Smooth muscle cell (in vitro differentiated cells): ENCODE data around the gene ADGRV1. TPM values are rescaled to one million over a fixed set of nuclear protein-coding genes. Genes with fewer than 3 reads are reported as not detected.
A peak's percentile ranks its signal among the peaks of the same experiment; 100 is the strongest.
"Not testable (repeated sequence)": the region's sequence is repeated elsewhere in the genome, so short reads cannot be mapped to it uniquely, and the experiment has no call there.

Experiments used
- DNase-seq: peaks from one replicate; lab custom pipeline; 2025; ENCODE audit not compliant: unreplicated experiment; lab: John Stamatoyannopoulos, UW
- H2AFZ ChIP-seq: fragments of 200-600 bp; sonication (generic); 2 replicates; pipeline ENCODE4 v1.6.0; 2016; ENCODE audit warnings: antibody characterized with exemption, low read depth, mild to moderate bottlenecking
- H3F3A ChIP-seq: fragments of 200-600 bp; sonication (generic); 2 replicates; pipeline ENCODE4 v1.6.0; 2017; ENCODE audit warnings: antibody characterized with exemption, low read depth
- H3K27ac ChIP-seq: fragments of 200-600 bp; sonication (generic); 2 replicates; pipeline ENCODE4 v1.5.1; 2016; ENCODE audit warnings: low read depth, mild to moderate bottlenecking
- H3K27me3 ChIP-seq: fragments of 200-600 bp; sonication (generic); 2 replicates; pipeline ENCODE4 v1.6.1; 2016; ENCODE audit warnings: low read depth, mild to moderate bottlenecking
- H3K36me3 ChIP-seq: fragments of 200-600 bp; sonication (generic); 2 replicates; pipeline ENCODE4 v1.5.1; 2016; ENCODE audit warnings: low read depth
- H3K4me1 ChIP-seq: fragments of 200-600 bp; sonication (generic); 2 replicates; pipeline ENCODE4 v1.5.1; 2016; ENCODE audit warnings: low read depth
- H3K4me2 ChIP-seq: fragments of 200-600 bp; sonication (generic); 2 replicates; pipeline ENCODE4 v1.6.0; 2016; ENCODE audit warnings: mild to moderate bottlenecking
- H3K4me3 ChIP-seq: fragments of 200-600 bp; sonication (generic); 2 replicates; pipeline ENCODE4 v1.5.1; 2016; ENCODE audit warnings: mild to moderate bottlenecking
- H3K79me2 ChIP-seq: fragments of 200-600 bp; sonication (generic); 2 replicates; pipeline ENCODE4 v1.6.0; 2016; ENCODE audit warnings: low read depth, mild to moderate bottlenecking
- H3K9ac ChIP-seq: fragments of 200-600 bp; sonication (generic); 2 replicates; pipeline ENCODE4 v1.6.0; 2016; ENCODE audit warnings: low read depth
- H3K9me3 ChIP-seq: fragments of 200-600 bp; sonication (generic); replicated peaks from 2 replicates; pipeline ENCODE4 v1.5.1; 2016; ENCODE audit warnings: low read depth
- H4K20me1 ChIP-seq: fragments of 200-600 bp; sonication (generic); 2 replicates; pipeline ENCODE4 v1.6.0; 2016; ENCODE audit warnings: low read depth
- CTCF ChIP-seq: fragments of 200-600 bp; sonication (generic); IDR thresholded peaks from 2 replicates; pipeline ENCODE4 v1.5.1; 2017; ENCODE audit warnings: borderline replicate concordance, mild to moderate bottlenecking, antibody characterized with exemption; ENCODE audit not compliant: insufficient read depth, poor library complexity, severe bottlenecking
- WGBS: methylation state at CpG from one replicate; pipeline ENCODE4 v1.1.7; 2016; ENCODE audit warnings: low lambda C conversion rate; 5-methylcytosine and 5-hydroxymethylcytosine counted together
- polyA plus RNA-seq: library from polyadenylated mRNA; unstranded; fragments of >200 nt; fragmentation: Nextera tagmentation; extraction: Ambion mirVana; gene quantifications from 2 replicates; pipeline ENCODE4 v1.2.1, GENCODE V29; 2016
- total RNA-seq: library from RNA; depleted of rRNA; stranded (reverse); fragments of >200 nt; gene quantifications from 2 replicates; pipeline ENCODE4 v1.2.3, GENCODE V29; 2014

Gene ADGRV1
- total and polyA plus RNA-seq, 2 experiments from 2014 or later: 16.8 to 17.7 TPM

- Histone ChIP-seq H3K27ac (no peak overlapping the region), H3K79me2 (no peaks in the 10 kb centered on the region), H3K27me3 (no peaks in the 10 kb centered on the region), H3K4me3 (no peak overlapping the region), H3K4me1 (no peaks in the 10 kb centered on the region), H3K36me3 (no peaks in the 10 kb centered on the region), H3K9ac (no peak overlapping the region), H3F3A (no peaks in the 10 kb centered on the region), H3K4me2 (no peak overlapping the region), H3K9me3 (no peaks in the 10 kb centered on the region), H4K20me1 (no peaks in the 10 kb centered on the region), H2AFZ (no peak overlapping the region)
- no peak for DNase-seq
- TF ChIP-seq CTCF: no peak
- WGBS: 87% methylated on average over 2 of the region's 2 CpGs
These were observed 100.0 kb downstream of the ADGRV1 start for GRCh38 chr5:90658620-90659019.

DNA sequence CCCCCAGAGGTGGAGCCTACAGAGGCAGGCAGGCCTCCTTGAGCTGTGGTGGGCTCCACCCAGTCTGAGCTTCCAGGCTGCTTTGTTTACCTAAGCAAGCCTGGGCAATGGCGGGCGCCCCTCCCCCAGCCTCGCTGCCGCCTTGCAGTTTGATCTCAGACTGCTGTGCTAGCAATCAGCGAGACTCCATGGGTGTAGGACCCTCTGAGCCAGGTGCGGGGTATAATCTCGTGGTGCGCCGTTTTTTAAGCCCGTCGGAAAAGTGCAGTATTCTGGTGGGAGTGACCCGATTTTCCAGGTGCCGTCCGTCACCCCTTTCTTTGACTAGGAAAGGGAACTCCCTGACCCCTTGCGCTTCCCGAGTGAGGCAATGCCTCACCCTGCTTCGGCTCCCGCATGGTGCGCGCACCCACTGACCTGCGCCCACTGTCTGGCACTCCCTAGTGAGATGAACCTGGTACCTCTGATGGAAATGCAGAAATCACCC lies 109.5 kb downstream of the ADGRV1 start:
- 26% methylated on average over 21 of the region's 21 CpGs for WGBS
- peak overlapping the region; percentile 72 for H3K4me2 ChIP-seq

DNA sequence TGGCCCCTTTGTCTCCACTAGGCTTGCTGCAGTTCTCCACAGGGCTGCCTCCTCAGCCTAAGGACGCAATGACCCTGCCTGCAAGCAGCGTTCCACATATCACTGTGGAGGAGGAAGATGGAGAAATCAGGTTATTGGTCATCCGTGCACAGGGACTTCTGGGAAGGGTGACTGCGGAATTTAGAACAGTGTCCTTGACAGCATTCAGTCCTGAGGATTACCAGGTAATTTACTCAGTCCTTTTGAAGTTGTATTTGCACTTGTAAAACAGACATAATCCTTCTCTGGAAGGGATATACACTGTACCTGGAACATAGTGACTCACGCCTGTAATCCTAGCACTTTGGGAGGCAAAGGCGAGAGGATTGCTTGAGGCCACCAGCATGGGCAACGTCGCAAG lies 116.6 kb downstream of the ADGRV1 start:
- Histone ChIP-seq H3K4me1 (peaks cover 3% of the 10 kb centered on the region), H3K9me3 (no peaks in the 10 kb centered on the region), H2AFZ (no peak overlapping the region), H3K4me2 (no peak overlapping the region), H3K27me3 (no peaks in the 10 kb centered on the region), H4K20me1 (no peaks in the 10 kb centered on the region), H3K9ac (no peak overlapping the region), H3F3A (no peaks in the 10 kb centered on the region), H3K27ac (no peak overlapping the region), H3K79me2 (no peaks in the 10 kb centered on the region), H3K4me3 (no peak overlapping the region), H3K36me3 (no peaks in the 10 kb centered on the region)
- DNase-seq: no peak
- TF ChIP-seq CTCF: no peak
- 30% methylated on average over 8 of the region's 8 CpGs for WGBS

More for the DNA sequence above, 109.5 kb downstream of the ADGRV1 start:
- not testable (repeated sequence) for H3K36me3 ChIP-seq, H3K9ac ChIP-seq, H3F3A ChIP-seq, DNase-seq, H3K9me3 ChIP-seq, H3K27me3 ChIP-seq, H3K27ac ChIP-seq, H2AFZ ChIP-seq, H3K4me1 ChIP-seq, H3K79me2 ChIP-seq, H4K20me1 ChIP-seq
- peak overlapping the region; percentile 40 for H3K4me3 ChIP-seq

- Histone ChIP-seq H4K20me1 (no peaks in the 10 kb centered on the region), H3K4me1 (no peaks in the 10 kb centered on the region), H3K27me3 (no peaks in the 10 kb centered on the region), H2AFZ (no peak overlapping the region), H3K4me2 (no peak overlapping the region), H3K27ac (no peak overlapping the region), H3K9me3 (no peaks in the 10 kb centered on the region), H3K36me3 (no peaks in the 10 kb centered on the region), H3K79me2 (no peaks in the 10 kb centered on the region), H3K4me3 (no peak overlapping the region), H3K9ac (no peak overlapping the region), H3F3A (no peaks in the 10 kb centered on the region)
- TF ChIP-seq CTCF: no peak
- WGBS: 87% methylated on average over 4 of the region's 4 CpGs
- DNase-seq: no peak
These were observed 122.4 kb downstream of the ADGRV1 start for GRCh38 chr5:90680921-90681563.
